ENCODE measurements around the gene PPA1.
A peak's percentile ranks its signal among the peaks of the same experiment; 100 is the strongest.
"Not testable (repeated sequence)": the region's sequence is repeated elsewhere in the genome, so short reads cannot be mapped to it uniquely, and the experiment has no call there.

The PPA1 gene

GRCh38 chr10:70254778-70255328 is 21.6 kb upstream of the PPA1 start:
- no peak for DNase-seq (ENCODE audit: low spot score)

GRCh38 chr10:70253878-70254765 is 20.9 kb upstream of the PPA1 start:
- peak; percentile 27 for DNase-seq (ENCODE audit: low spot score)

GRCh38 chr10:70250961-70251680 is 17.9 kb upstream of the PPA1 start:
- DNase-seq (ENCODE audit: low spot score), result no peak

GRCh38 chr10:70247360-70247759 is 14.1 kb upstream of the PPA1 start:
- no peak for DNase-seq (ENCODE audit: low spot score)

DNA sequence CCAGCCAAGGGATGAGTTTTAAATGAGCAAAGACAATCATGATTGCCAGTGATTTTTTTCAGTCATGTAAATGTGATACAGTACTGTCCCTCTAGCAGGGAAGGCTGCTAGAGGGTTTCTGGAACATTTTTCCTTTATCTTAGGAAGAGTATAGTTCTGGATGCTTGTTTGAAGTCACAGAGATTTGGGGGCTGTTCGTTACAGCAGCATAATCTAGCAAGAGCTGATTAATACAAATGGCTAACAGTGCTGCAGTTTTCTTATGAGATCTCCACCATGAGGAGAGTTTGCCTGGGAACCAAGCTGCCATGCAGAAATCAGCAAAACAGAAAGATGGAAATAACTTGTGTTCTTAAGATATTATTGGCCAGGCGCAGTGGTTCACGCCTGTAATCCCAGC is 7.9 kb upstream of the PPA1 start:
- DNase-seq (ENCODE audit: low spot score), result no peak

DNA sequence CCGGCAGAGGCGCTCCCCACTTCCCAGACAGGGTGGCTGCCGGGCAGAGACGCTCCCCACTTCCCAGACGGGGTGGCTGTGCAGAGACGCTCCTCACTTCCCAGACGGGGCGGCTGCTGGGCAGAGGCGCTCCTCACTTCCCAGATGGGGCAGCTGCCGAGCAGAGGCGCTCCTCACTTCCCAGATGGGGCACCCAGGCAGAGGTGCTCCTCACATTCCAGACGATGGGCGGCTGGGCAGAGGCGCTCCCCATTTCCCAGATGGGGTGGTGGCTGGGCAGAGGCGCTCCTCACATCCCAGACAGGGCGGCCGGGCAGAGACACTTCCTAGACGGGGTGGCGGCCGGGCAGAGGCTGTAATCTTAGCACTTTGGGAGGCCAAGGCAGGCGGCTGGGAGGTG is 6.8 kb upstream of the PPA1 start:
- DNase-seq (ENCODE audit: low spot score), result not testable (repeated sequence)

DNA sequence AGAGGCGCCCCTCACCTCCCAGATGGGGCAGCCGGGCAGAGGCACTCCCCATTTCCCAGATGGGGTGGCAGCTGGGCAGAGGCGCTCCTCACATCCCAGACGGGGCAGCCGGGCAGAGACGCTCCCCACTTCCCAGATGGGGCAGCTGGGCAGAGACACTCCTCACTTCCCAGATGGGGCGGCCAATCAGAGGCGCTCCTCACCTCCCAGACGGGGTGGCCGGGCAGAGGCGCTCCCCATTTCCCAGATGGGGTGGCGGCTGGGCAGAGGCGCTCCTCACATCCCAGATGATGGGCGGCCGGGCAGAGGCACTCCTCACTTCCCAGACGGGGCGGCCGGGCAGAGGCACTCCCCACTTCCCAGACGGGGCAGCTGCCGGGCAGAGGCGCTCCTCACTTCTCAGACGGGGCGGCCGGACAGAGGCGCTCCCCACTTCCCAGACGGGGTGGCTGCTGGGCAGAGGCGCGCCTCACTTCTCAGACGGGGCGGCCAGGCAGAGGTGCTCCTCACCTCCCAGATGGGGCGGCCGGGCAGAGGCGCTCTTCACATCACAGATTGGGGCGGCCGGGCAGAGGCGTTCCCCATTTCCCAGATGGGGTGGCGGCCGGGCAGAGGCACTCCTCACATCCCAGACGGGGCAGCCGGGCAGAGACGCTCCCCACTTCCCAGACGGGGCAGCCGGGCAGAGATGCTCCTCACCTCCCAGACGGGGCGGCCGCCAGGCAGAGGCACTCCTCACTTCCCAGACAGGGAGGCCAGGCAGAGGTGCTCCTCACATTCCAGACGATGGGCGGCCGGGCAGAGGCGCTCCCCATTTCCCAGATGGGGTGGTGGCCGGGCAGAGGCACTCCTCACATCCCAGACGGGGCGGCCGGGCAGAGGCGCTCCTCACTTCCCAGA is 6.1 kb upstream of the PPA1 start:
- not testable (repeated sequence) for DNase-seq (ENCODE audit: low spot score)

DNA sequence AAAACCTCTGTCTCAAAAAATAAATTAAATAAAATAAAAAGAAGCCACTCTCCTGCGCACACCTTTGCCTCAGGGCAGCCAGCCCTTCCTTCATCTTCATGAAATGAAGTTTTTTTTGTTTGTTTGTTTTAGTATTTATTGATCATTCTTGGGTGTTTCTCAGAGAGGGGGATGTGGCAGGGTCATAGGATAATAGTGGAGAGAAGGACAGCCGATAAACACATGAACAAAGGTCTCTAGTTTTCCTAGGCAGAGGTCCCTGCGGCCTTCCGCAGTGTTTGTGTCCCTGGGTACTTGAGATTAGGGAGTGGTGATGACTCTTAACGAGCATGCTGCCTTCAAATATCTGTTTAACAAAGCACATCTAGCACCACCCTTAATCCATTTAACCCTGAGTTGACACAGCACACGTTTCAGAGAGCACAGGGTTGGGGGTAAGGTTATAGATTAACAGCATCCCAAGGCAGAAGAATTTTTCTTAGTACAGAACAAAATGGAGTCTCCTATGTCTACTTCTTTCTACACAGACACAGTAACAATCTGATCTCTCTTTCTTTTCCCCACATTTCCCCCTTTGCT is 4.8 kb upstream of the PPA1 start:
- DNase-seq (ENCODE audit: low spot score), result not testable (repeated sequence)

GRCh38 chr10:70234668-70235447 is 1.6 kb upstream of the PPA1 start:
- no peak for DNase-seq (ENCODE audit: low spot score)

- DNase-seq (ENCODE audit: low spot score), result no peak
Observed at GRCh38 chr10:70233939-70234300, 691 bp upstream of the PPA1 start.

- DNase-seq (ENCODE audit: low spot score), result no peak
Observed at GRCh38 chr10:70232859-70233108, 445 bp downstream of the PPA1 start.

GRCh38 chr10:70232155-70232858 is 922 bp downstream of the PPA1 start:
- peak; percentile 62 for DNase-seq (ENCODE audit: low spot score)

DNA sequence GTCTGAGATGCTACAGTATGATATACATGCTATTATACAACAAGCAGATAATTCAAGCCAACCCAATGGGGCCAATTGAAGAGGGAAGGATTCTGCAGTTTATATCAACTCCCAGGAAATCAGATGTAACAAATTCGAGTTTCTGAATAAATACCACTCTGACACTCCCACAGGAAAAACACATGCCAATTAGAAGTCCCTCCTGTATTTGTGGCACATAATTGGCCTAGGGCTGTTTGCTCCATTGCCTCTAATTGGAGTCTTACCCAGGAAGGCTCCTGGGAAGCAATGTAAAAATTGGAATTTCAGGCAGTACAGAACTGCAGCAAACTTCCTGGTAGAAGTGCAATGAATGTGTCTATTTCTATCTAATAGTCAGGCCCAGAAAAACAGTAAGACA is 4.7 kb downstream of the PPA1 start:
- DNase-seq (ENCODE audit: low spot score), result no peak

DNA sequence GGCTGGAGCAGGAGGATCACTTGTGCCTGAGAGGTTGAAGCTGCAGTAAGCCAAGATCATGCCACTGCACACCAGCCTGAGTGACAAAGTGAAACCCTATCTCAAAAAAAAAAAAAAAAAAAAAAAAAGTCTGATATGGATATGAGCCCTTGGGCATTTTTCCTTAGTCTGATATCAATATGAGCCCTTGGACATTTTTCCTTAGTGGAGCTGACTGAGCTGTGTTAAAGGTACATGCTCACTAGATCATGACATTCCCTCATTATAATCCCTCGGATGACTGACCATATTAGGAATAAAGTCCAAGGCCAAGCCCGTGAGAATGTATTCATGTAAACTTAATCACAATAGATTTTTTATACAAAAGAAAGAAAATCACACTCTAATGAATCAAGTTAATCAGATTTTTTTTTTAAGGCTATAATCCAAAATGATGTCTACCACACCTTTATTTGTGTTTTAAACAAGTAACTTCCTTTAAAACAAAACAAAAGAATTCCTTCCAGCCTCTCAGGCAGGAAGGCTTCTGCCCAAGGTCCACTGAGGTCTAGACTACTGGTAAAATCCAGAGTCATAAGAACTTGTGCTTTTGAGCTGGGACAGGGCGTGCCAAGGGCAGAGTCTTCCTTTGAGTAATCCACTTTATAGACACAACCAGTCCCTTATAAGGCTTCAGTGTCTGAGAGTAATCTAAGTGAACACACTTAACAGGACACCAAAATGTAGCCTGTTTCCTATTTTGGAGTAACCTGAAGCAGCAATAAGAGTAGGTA is 5.5 kb downstream of the PPA1 start:
- no peak for DNase-seq (ENCODE audit: low spot score)

DNA sequence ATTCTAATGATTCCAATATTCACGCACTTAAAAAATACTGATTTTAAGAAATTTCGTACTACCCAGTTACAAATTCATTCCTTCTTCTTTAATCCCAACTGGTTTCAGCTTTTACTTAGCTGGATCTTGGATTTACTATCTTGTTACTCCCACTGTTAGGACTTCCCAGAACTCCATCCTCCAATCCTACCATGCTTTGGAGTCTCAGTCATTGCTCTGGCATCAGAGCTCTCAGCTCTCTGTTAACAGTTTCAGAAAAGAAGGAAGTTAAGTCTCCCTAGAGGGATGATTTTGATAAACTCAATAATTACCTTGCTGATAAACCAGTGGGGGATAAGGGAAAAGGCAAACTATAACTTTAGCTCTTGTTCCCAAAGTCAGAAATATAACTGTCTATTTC is 9.5 kb downstream of the PPA1 start:
- no peak for DNase-seq (ENCODE audit: low spot score)

DNA sequence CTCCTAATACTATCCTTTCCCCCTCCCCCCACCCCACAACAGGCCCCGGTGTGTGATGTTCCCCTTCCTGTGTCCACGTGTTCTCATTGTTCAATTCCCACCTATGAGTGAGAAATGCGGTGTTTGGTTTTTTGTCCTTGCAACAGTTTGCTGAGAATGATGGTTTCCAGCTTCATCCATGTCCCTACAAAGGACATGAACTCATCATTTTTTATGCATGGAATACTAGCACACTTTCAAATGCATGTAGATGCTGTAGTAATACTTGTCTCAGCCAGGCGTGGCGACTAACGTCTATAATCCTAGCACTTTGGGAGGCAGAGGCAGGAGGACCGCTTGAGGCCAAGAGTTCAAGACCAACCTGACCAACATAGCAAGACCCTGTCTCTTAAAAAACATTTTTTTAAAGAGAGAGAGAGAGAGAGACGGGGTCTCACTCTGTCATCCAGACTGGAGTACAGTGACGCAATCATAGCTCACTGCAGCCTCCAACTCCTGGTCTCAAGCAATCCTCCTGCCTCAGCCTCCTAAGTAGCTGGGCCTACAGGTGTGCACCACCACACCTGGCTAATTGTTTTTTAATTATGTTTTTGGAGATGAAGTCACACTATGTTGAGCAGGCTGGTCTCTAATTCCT is 10.3 kb downstream of the PPA1 start:
- DNase-seq (ENCODE audit: low spot score), result not testable (repeated sequence)

DNA sequence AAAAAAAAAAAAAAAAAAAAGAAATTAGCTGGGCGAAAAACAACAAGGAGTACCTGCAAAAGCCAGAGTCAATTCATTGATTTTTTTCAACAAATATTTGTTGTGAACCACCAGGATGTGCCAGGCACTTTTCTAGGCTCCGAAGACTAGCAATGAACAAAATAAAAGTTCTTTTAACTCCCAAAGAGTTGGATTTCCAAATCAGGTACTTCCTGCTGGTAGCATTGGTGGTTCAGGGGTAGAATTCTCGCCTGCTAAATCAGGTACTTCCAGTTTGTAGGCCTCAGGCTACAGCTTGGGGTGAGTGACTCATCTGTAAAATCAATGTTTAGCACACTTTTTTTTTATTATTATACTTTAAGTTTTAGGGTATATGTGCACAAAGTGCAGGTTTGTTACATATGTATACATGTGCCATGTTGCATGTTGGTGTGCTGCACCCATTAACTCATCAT is 10.9 kb downstream of the PPA1 start:
- no peak for DNase-seq (ENCODE audit: low spot score)

GRCh38 chr10:70221030-70221429 is 12.2 kb downstream of the PPA1 start:
- no peak for DNase-seq (ENCODE audit: low spot score)

DNA sequence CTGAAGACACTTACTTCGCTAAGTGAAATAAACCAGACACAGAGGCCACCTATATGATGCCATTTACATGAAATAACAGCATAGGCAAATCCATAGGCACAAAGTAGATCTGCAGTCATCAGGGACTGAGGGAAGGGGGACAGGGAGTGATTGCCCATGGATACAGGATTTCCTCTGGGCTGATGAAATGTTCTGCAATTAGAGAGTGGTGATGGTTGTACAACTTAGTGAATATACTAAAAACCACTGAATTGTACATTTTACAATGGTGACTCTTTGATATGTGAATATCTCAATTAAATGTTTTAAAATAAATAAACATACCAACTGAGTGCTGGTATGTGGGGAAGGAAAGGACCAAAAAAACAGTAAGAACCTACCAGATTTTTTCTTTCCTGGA is 20.4 kb downstream of the PPA1 start:
- DNase-seq (ENCODE audit: low spot score), result peak; percentile 21
